Measurements from ENCODE around the gene CCND3.

CCND3 gene

DNA sequence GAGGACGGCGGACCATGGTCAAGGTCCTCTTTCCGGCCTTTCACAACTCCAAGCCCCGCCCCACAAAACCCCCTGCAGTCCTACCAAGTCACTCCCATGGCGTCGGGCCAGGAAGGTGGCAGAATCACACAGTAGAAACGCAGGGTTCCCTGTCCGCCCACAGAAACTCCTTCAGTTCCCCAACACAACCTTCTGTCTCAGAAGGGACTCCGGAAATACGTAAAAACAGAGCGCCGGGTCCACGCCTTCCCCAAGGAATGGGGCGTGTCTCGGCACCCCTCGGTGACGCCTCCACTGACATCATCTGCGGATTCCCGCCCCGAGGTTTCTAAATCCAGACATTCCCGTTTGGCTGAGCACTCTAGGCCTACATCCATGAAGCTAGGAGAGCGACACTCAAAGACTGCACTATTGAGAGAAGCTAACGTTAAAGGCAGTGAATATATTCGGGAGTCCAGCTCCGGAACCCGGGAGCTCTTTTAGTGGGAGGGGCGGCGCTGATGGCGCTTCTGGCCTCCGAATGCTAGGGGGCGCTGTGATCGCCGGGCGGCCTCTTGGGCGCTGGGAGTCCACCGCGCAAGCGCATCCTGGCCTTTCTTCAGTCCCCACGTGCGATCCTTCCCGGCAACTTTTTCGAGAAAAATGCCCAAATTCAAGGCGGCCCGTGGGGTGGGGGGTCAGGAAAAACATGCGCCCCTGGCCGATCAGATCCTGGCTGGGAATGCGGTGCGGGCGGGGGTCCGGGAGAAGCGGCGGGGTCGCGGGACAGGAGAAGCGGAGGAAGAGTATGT is 20.5 kb downstream of the CCND3 start, which contains the start of the genes BYSL and MED20:
Gene BYSL (plus strand): TSS at position 579 of the 791 bp plus-strand sequence. CDS start 64 bp downstream, at position 643.
Gene MED20 (minus strand): TSS at position 219 of the 791 bp plus-strand sequence. CDS start 121 bp downstream, at position 98.
- DNase-seq = peak; percentile 83 to 96

DNA sequence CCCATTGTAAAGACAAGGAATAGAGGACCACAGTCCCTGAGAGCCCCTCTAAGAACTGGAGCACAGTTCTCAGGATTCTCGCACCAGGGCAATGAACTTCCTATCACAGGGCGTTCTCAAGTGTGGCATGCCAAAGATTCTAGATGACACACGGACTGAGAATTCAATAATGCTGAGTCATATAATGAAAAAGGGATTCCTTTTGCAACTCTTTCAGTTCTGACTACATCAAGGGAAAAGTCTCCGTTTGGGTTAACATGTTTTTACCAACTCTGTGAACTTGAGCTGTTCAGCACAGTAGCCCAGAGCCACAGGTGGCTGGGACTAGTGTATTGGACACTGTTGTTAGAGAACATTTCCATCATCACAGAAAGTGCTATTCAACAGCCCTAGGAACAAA is 24.1 kb downstream of the CCND3 start:
- no peak for DNase-seq

DNA sequence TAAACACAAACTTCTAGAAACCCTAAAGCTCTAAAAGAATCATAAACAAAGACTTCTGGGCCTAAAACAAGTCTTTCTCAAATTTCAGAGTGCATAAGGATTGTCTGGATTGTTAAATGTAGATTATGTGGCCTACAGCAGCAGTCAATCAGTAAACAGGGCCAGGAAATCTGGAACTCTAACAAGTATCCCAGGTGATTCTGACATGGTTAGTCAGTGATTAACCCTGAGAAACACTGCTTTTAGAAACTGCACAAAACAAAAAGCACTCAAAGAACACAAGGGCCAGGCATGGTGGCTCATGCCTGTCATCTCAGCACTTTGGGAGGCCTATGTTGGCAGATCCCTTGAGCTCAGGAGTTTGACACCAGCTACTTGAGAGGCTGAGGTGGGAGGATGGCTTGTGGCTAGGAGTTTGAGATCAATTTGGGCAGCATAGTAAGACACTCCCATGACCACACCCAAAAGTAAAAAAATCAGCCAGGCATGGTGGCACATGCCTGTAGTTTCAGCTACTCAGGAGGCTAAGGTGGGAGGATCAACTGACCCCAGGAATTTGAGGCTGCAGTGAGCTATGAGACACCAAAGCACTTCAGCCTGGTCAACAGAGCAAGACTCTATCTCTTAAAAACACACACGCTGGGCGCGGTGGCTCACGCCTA is 26.6 kb downstream of the CCND3 start:
- no peak for DNase-seq

DNA sequence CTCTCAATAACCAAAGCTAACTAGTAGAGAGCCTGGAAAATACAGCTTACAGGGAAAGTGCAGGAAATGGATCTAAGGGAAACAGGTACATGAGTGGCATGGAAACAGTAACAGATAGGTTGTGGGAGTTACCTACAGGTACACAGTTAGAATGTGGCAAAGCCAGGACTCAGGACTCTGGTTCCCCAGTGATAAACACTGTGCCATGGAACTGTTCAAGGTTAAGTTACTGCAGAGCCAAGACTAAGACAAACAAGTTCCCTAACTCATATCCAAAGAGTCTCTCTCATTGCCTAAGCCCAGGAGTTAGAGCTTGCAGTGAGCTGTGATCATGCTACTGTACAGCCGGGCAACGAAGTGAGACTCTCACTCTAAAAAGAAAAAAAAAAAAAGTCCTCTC is 27.3 kb downstream of the CCND3 start:
- no peak for DNase-seq

DNA sequence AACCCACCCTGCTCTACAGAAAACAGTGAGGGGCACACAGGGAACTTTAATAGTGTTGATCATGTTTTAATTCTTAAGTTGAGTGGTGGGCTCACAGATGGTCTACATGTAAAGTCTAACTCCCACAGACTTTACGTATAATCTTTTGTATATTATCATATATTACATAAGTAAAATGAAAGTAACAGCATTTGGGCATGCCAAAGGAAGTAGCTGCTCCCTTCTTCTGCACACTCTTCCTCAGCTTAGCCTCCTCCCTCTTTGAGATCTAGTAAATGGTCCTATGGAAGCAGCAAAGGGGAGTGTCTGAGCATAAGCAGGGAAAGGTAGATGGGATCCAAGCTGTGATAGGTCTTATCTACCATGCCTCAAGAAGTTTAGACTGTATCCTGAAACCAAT is 31.9 kb downstream of the CCND3 start:
- DNase-seq = no peak

DNA sequence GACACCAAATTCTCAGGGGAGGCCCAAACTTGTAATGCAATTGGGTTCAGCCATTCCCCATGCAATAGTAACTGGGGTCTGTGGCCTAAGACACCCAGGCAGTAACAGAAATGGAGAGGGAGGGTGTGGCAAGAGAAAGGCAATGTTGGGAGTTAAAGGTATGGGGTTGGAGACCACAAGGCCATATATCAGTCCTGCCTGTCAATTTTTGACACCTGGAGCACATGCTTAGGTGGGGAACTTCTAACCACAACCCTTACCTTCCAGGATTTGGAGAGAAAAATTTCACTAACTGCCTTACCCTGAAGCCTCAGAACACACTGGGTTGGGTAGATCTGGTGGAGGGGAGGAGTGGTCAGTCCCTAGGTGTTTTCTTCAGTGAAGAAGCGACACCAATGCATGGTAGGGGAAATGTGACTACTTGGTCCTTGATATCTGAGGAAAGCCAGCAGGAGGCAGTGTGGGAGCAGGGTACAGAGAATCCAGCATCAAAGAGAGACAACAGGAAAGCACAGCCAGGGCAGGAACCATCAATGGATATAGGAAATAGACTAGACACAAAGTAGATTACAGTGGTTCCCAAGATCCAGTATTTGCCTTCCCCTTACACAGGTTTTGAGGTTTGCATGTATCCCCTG is 39.6 kb downstream of the CCND3 start:
- DNase-seq = no peak

DNA sequence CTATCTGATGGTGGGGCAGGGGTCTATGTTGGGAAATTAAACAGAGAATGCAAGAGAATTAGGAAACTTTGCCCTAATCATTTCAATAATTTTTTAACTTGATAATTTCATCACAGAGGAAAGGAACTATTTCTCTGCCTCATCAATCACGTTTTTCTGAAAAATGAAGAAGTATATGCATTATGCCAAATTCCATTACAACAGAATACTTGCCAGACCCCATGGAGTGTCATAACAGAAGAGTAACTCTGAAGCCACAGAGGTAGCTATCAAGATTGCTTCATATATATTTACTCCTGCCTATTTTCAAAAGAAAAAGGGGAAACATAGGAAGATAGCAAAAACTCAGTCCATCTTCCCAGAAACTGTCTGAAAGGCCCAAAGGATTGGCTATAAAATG is 40.7 kb downstream of the CCND3 start:
- no peak for DNase-seq

DNA sequence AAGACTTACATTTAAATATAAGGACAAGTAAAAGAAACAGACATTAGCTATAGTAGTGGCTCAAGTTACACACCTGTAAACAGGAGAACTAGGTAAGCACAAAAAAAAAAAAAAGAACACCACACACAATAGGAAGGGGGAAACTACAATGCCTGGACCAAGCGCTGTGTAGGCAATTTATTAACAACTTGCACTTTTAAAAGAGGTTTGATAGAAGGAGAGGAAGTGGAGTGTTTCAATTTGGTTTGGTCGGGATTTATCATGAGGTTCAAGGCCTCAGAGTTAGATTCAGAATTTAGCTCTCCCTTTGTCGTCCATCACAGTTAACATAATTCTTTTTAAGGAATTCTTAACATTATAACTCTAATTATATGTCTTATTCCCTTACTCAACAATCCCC is 45.3 kb downstream of the CCND3 start:
- DNase-seq = no peak

DNA sequence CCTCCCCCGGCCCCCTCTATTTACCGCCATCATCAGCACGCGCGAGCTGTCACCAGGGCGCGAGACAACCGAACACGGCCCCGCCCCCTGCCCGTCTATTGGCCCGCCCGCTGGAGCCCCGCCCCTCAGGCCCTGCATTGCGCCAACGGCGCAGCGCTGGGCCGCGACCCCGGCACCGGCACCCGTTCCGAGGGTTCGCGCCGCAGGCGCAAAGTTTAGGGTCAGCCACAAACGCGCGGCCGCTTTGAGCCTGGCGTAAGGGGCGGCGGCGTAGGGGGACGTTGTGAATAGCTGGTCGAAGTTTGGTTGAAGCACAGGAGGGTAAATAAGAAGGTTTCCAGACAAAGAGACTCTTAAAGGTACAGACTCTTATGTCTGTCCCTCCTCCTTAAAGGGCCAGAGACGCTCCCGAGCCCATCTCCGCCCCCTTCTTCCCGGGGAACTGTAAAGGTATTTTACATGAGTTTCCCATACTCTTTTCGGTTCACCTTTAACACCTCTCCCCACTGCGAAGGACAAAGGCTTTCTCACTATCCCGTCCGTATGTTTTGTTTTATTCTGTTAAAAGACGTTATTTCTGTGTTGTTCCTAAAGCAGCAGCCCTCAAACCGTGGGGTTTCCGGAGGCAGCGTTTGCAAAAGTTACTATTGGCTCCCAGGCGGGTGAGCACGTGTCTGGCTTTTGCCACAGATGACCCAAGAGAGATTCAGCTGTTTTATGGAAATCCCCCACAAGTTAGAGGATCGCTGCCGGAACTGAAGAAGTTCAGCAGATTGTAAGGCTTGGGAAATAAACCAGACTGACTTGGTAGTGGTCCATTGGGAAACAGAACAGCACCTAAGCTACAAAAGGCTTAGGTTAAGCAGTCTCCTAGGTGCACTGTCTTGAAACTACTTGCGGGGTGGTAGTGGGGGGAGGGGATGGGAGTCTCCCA is 46.0 kb downstream of the CCND3 start, which contains the start of gene USP49:
Gene USP49 (minus strand): TSS at position 76 of the 934 bp plus-strand sequence. CDS start 88,392 bp downstream, outside the sequence.
- DNase-seq = peak; percentile 86 to 95

DNA sequence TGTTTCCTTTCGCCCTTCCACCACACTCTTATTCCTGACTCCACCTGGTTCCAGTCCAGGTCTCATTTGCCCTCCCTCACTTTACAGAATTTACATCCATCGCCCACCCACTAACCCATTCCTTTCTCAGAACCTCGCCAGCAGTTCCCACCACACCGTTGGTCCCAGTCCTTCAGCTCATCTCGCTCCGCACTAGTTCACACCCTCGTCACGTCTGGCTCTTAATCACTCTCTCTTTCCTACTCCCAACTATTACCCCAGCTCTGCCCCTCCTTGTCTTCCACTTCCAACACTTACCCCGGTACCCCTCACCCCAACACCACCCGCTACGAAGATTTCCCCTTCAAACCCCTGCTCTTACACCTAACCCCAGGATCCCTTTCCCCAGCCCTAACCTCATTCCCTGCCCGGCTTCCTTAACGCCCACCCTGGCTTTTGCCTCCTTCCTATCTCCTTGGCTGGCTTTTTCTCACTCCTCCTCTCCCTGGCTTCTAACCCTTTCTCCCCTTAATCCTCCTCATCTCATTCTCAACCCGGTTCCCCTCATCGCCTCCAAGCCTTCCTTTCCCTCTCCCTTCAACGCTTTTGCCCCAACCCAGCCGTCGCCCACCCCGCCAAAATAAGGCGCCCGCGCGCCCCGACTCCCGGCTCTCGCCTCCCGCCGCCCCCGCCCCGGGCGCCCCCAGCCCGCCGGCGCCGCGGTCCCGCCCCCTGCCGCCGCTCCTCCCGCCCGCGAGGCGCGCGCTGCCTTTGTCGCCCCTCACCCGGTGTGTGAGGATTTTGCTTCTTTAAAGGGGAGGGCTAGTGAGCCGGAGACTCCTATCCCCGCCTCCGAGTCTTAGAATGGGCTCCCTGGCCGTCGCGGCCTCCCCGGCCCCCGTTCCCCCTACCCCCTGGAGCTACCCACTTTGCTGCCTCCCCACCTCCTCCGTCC is 47.0 kb downstream of the CCND3 start:
- peak in 1 of 2 experiments; percentile 34 for DNase-seq

DNA sequence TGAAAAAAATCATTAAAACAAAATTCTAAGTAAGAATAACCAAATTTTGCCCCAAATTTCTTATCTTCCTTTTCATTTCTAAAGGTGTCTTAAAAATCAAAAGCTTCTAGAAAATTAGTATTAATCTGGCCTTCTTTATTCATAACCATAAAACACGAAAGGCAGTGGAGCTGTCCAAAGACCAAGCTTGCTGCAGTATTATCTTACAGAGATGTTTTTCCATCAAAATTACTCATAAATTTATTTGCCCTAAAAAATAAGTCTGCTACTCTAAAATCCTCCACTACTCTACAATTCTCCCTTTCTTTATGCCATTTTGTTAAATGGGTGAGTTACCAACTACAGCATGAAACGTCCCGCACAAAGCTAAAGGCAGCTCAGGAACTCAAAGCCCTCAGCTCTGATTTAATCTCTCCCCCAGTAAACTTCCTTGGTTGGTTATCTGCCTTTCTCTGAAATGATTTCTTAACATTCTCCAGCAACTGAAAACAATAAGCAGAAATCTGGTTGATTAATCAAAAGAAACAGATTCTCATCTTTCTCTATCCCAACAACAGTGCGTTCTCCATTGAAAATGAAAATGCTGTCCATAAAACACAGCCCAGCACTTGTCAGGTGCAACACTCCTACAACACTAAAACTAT is 48.6 kb downstream of the CCND3 start:
- no peak for DNase-seq

DNA sequence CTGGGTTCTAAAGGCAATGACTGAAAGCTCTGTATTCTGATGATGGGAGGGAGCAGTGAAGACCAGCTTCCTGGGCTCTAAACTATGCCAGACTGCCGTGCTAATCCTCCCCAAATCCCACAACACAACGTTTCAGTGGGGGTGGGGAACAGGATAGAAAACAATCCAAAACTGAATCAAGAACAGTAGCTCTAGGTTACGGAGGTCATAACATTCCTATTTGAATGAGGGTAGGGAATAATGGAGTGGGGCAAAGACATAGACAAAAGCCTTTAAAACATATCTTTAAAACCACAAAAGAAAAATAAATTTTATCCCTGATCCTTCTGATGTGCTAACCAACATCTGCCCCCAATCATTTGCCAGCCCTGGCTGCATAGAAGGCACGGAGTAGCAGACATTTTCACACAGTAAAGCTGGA is 54.3 kb downstream of the CCND3 start:
- no peak for DNase-seq

DNA sequence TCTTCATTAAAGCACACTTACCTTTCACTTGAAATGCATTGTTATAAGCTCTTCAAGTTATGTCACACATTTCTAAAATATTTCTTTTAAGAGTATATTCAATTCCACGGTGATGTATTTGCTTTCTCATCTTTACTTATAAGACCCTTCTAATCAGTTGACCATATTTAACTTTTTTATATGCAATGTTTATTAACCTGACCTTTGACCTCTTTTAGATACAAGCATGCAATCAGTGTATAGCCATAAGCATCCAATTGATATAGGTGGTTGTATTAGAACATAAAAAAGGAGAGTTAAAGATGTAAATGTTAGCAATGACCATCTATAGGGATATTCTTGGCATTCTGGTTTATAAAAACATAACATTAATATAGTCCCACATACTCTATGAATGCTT is 55.7 kb downstream of the CCND3 start:
- no peak for DNase-seq

DNA sequence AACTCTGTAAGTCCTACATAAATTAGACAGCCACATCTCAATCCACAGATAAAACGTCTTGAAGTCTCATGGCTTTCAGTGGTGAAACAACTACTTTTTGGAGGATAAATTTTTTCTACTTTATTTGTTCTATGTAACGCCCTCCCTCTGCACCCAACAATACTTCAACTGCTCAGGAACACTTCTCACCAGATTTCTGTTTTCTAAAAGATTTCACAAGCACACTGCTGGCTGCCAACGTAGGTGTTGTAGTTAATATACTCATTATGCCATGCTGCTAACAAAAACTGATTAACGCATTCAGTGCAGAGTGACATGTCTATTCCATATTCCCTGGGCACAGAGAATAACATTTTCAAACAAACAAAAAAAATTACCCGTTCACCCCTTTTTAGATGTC is 56.7 kb downstream of the CCND3 start:
- DNase-seq = no peak
